CD4-positive, alpha-beta T cell treated with Interferon gamma for 1 hour (primary cell): Measurements from ENCODE around the gene GPI.
"Not testable (repeated sequence)": the region's sequence is repeated elsewhere in the genome, so short reads cannot be mapped to it uniquely, and the experiment has no call there.

Experiments used
- DNase-seq: peaks from one replicate; pipeline ENCODE4 v3.0.0-alpha.2; 2020

The GPI gene

GRCh38 chr19:34370117-34370516 is 5.1 kb downstream of the GPI start:
- no peak for DNase-seq

GRCh38 chr19:34370983-34371382 is 6.0 kb downstream of the GPI start:
- no peak for DNase-seq

GRCh38 chr19:34373601-34374288 is 8.7 kb downstream of the GPI start:
- no peak for DNase-seq

GRCh38 chr19:34375598-34375997 is 10.6 kb downstream of the GPI start:
- no peak for DNase-seq

GRCh38 chr19:34380639-34381241 is 15.7 kb downstream of the GPI start:
- DNase-seq = no peak

GRCh38 chr19:34381399-34382251 is 16.6 kb downstream of the GPI start:
- DNase-seq = no peak

GRCh38 chr19:34382471-34382870 is 17.5 kb downstream of the GPI start:
- DNase-seq = no peak

- no peak for DNase-seq
Measured at GRCh38 chr19:34383599-34383998, 18.6 kb downstream of the GPI start.

GRCh38 chr19:34386645-34387445 is 21.8 kb downstream of the GPI start:
- DNase-seq = no peak

- DNase-seq = no peak
Measured at GRCh38 chr19:34387446-34387810, 22.4 kb downstream of the GPI start.

- not testable (repeated sequence) for DNase-seq
Measured at GRCh38 chr19:34388745-34389144, 23.7 kb downstream of the GPI start.

- DNase-seq = no peak
Measured at GRCh38 chr19:34391813-34392212, 26.8 kb downstream of the GPI start.

GRCh38 chr19:34393031-34393430 is 28.0 kb downstream of the GPI start:
- no peak for DNase-seq

GRCh38 chr19:34393629-34394028 is 28.6 kb downstream of the GPI start:
- DNase-seq = no peak

- no peak for DNase-seq
Measured at GRCh38 chr19:34397853-34398252, 32.9 kb downstream of the GPI start.

GRCh38 chr19:34399886-34400285 is 34.9 kb downstream of the GPI start:
- no peak for DNase-seq

GRCh38 chr19:34400844-34401243 is 35.8 kb downstream of the GPI start:
- not testable (repeated sequence) for DNase-seq

- DNase-seq = no peak
Measured at GRCh38 chr19:34402074-34402600, 37.1 kb downstream of the GPI start.

- DNase-seq = no peak
Measured at GRCh38 chr19:34403784-34404108, 38.8 kb downstream of the GPI start.

- DNase-seq = peak; percentile 88
Measured at GRCh38 chr19:34404109-34404909, 39.3 kb downstream of the GPI start, which contains the start of gene PDCD2L. TSS of gene PDCD2L (plus strand) at chr19:34404399. CDS start at chr19:34404431, 32 bp downstream.

GRCh38 chr19:34405892-34406660 is 41.1 kb downstream of the GPI start:
- no peak for DNase-seq
